ENCODE results near the gene SPATA31A7. TPM values are rescaled to one million over a fixed set of nuclear protein-coding genes. Genes with fewer than 3 reads are reported as not detected.
"Not testable (repeated sequence)": the region's sequence is repeated elsewhere in the genome, so short reads cannot be mapped to it uniquely, and the experiment has no call there.

SPATA31A7 gene
- not detected for polyA plus RNA-seq (ENCODE audit: insufficient read length in 3 of 3)

DNA sequence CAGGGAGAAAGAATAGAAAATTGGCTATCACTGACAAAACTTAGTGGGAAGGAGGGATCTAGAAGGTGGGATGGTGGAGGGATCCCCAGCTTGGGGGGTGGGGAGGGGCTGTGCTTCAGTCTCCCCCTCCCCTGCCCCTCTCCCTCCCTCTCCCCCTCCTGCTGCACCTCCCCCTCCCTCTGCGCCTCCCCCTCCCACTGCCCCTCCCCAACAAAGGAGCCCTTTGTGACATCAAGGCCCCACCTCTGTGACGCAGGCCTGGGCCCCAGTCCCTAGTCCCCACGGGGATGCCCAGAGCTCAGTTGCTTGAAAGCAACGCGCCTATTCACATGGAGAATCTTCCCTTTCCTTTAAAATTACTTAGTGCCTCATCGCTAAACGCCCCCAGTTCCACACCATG, at the start of gene SPATA31A7:
Gene SPATA31A7 (plus strand): TSS at position 301 of the 400 bp plus-strand sequence. CDS start 29 bp downstream, at position 330.
- not testable (repeated sequence) for DNase-seq (ENCODE audit: low read depth in 3 of 3, low spot score in 2 of 3)

DNA sequence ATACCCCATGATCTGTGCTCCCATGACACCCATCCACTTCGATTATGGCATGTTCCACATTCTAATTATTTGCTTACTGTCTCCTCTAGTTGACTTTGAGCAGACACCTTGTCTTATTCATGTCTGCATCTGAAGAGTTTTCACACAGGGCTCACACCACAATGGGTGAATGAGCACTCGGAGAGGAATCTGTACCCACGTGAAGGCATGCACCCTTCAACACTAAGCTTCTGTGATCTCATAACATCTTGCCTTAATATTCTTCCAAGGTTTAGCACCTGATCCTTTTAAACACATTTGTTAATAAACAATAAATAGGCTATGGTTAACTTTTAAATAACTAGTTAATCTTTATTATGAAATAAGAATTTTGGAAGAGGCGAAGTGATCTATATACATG, 36.6 kb downstream of the SPATA31A7 start:
- not testable (repeated sequence) for DNase-seq (ENCODE audit: low read depth in 3 of 3, low spot score in 2 of 3)

All from right renal cortex interstitium (tissue), 3 donors.